Measurements from ENCODE around the gene CYP2E1. TPM values are rescaled to one million over a fixed set of nuclear protein-coding genes. Genes with fewer than 3 reads are reported as not detected.
A peak's percentile ranks its signal among the peaks of the same experiment; 100 is the strongest.
"Not testable (repeated sequence)": the region's sequence is repeated elsewhere in the genome, so short reads cannot be mapped to it uniquely, and the experiment has no call there.

CYP2E1 gene
- polyA plus RNA-seq (2013, experiment 1 of 2; ENCODE audit: insufficient read length) = 0.88 TPM
- polyA plus RNA-seq (2013, experiment 2 of 2; ENCODE audit: insufficient read length) = 1.5 TPM

GRCh38 chr10:133526957-133527588 is at the start of gene CYP2E1:
Gene CYP2E1, plus strand, starts transcription at chr10:133527363. Its CDS starts 33 bp downstream, at chr10:133527396.
- DNase-seq = no peak

DNA sequence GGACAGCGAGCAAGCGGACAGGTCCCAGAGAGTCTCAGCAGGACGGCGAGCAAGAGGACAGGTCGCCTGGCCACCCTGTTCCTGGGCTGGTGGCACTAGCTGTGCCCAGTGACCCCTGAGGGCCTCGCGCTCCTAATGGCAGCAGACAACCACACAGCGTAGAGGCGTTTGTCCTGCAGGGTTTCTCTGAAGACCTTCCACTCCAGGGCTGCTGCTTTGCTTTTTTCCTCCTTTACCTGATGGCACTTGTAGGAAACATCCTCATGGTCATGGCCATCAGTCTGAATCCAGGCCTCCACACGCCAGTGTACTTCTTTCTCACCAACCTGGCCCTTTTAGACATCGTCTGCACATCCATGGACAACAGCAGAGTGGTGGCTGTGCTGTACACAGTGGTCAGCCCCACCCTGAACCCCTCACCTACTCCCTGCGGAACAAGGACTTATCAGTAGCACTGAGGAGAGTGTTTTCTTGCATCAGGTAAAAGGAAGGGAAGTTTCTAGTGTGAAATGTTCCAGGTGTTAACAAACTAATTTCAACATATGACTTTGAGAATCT is 46.0 kb upstream of the CYP2E1 start:
- no peak for DNase-seq

DNA sequence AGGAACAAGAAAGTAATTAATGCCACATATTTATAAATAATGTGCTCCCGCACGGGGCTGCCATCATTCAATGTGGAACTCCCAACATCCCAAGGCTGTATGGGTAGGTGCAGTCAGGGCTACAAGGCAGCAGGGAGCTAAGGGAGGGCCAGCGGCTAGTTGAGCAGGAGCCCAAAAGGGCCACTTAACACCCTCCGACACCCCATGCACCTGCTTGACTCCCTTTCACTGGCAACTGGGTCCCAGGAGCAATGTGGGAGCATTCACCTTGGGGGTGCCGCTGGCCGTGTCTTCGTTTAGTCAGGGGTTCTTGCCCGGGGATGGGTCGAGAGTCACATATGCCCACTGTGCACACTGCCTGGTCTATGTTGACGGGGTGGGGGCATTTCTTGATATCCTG is 45.5 kb upstream of the CYP2E1 start:
- DNase-seq = no peak

DNA sequence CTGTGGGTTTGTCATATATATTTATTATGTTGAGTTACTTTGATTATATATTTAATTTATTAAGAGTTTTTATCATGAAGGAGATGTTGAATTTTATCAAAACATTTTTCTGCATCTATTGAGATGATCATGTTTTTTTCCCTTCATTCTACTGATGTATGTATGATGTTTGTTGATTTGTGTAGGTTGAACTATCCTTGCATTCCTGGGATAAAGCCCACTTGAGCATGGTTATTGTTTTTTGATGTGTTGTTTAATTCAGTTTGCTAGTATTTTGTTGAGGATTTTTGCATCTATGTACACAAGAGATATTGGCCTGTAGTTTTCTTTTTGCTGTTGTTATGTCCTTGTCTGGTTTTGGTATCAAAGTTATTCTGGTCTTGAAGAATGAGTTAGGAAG is 42.3 kb upstream of the CYP2E1 start:
- no peak for DNase-seq

GRCh38 chr10:133487085-133487484 is 40.1 kb upstream of the CYP2E1 start:
- DNase-seq = no peak

- no peak for DNase-seq
These were observed 38.8 kb upstream of the CYP2E1 start for GRCh38 chr10:133488354-133488753.

DNA sequence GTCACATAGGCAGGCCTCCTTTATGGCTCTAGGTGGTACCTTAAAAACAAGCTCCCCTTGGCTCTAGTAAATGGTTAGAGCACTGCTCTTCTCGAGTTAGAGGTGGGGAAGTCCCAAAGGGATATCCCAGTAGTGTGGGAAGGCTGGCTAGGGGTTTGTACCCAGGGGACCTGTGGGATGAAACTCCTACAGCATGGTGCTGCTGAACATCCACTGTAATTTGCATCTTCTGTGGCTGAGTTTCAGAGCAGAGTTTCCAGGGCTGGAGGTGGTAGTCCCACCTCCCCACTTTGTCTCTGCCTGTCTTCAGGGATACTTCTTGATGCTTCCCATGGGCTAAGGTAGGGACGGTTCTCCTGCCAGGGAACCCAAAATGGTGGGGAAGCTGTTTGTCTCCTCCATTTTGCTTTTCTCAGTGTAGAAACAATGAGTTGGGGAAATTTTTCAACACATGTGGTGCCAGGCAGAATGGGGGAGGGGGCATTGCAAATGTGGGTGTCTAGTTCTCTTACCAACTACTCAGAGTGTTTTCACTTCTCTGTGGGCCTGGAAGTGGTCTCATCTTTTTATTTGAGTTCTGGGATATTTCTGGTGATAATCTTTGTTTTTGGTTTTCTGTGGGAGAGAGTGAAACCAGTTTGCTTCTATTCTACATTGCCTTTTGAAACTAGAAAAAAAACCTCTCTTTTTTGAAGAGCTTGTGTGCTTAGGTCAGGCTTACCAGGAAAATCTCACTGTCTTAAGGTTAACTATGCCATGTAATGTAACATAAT is 37.2 kb upstream of the CYP2E1 start:
- no peak for DNase-seq

DNA sequence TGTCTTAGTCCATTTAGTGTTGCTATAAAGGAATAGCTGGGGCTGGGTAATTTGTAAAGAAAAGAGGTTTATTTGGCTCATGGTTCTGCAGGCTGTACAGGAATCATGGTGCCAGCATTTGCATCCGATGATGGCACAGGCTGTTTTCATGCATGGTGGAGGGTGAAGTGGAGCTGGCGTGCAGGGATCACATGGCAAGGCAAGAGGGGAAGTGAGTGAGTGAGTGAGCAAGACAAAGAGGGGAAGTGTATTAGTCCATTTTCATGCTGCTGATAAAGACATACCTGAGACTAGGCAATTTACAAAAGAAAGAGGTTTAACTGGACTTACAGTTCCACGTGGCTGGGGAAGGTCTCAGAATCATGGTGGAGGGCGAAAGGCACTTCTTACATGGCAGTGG is 33.6 kb upstream of the CYP2E1 start:
- DNase-seq = not testable (repeated sequence)

DNA sequence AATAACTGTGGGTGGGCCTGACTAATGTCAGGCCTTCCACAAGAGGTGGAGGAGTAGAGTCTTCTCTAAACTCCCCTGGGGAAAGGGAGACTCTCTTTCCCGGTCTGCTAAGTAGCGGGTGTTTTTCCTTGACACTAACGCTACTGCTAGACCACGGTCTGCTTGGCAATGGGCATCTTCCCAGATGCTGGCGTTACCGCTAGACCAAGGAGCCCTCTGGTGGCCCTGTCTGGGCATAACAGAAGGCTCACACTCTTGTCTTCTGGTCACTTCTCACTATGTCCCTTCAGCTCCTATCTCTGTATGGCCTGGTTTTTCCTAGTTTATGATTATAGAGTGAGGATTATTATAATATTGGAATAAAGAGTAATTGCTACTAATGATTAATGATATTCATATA is 29.8 kb upstream of the CYP2E1 start:
- DNase-seq = peak; percentile 6

- not testable (repeated sequence) for DNase-seq
These were observed 28.0 kb upstream of the CYP2E1 start for GRCh38 chr10:133499176-133499575.

GRCh38 chr10:133500897-133501296 is 26.3 kb upstream of the CYP2E1 start:
- DNase-seq = not testable (repeated sequence)

- no peak for DNase-seq
These were observed 17.5 kb upstream of the CYP2E1 start for GRCh38 chr10:133509700-133510099.

- DNase-seq = no peak
These were observed 15.8 kb upstream of the CYP2E1 start for GRCh38 chr10:133511408-133511807.

- DNase-seq = no peak
These were observed 15.1 kb upstream of the CYP2E1 start for GRCh38 chr10:133511907-133512528.

- DNase-seq = no peak
These were observed 11.7 kb upstream of the CYP2E1 start for GRCh38 chr10:133515471-133515870.

- DNase-seq = no peak
These were observed 11.1 kb upstream of the CYP2E1 start for GRCh38 chr10:133516057-133516456.

GRCh38 chr10:133518517-133518916 is 8.6 kb upstream of the CYP2E1 start:
- not testable (repeated sequence) for DNase-seq

DNA sequence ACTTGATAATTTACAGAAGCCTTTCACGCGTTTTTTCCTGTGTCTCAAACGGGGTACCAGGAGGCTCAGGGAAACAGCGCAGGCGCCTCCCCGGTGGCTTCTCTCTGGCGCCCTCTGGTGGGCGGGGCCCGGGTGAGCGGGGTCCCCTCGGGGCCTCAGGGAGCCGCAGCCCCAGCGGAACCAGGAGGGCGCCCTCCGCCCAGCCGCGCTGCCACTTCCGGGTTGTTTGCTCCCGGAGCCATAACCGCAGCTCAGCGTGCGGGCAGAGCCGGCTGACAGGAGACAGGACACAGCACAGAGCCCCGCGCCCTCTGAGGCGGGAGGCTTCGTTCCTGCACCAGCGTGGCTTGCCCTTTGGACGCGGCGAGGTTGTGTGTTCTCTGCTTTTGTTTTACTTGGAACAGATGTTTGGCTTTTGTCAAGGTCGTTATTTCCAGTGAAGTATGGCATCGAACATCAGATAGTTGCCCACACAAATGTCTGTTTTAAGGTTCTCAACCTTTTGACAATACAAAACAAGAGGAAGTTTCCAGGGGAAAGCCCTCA is 6.9 kb upstream of the CYP2E1 start:
- DNase-seq = peak; percentile 66

DNA sequence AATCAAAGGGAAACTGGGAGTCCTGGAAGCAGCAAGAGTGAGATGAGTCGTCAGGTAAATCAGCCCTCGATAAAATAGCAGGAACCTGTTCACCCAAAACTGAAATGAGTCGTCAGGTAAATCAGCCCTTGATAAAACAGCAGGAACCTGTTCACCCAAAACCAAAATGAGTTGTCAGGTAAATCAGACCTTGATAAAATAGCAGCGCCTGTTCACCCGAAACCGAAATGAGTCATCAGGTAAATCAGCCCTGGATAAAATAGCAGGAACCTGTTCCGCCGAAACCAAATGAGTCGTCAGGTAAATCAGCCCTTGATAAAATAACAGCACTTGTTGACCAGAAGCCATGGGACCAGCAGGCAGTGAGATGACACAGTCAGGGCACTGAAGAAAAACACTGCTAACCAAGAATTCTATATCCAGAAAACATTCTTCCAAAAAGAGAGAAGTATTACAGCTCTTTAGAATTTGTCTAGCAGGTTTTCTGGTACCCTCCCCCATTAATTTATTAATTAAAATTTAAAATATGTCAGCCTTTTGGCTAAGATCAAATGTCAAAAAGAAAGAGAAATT is 3.4 kb upstream of the CYP2E1 start:
- no peak for DNase-seq

GRCh38 chr10:133525444-133525843 is 1.7 kb upstream of the CYP2E1 start:
- no peak for DNase-seq

DNA sequence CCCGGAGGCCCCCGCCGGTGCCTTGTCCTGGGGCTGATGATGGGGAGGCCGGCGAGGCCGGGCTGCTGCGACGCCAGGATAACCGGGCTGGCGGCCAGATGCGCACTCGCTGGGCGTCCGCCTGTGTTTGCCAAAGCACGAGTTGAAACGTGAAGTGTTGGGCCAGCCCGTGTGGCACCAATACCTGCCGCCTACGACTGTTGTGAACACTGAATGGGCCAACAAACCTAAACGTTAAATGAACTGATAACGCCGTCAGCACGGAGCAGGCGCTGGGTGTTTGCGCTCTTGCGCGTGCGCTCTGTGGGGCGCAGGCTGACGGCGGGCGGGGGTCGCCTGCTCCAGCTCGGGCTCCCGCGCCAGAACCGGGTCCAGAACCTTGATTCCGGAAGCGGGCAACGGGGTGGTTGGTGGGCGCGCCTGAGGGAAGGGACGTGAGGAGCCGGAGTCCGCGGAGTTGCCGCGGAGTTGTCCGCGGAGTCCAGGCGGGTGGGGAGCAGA is 658 bp downstream of the CYP2E1 start:
- no peak for DNase-seq

DNA sequence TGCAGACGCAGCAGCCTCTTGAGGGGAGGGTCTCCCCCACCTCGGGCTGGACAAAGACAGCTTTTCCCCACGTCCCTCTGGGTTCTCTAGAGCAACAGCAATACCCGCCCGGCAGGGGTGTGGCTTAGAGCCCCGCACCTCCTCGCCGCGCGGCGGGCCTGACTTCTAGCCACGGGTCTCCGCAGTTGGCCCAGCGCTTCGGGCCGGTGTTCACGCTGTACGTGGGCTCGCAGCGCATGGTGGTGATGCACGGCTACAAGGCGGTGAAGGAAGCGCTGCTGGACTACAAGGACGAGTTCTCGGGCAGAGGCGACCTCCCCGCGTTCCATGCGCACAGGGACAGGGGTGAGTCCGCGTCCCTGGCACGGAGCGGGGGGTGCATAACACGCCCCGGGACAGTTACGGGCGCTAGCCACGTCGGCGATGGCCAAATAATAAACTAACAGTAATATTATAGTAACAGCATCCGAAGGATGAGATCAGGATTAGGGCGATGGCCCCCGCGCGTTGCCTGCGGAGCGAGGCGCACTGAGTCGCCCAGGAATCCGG is 1.2 kb downstream of the CYP2E1 start:
- DNase-seq = no peak

Data from fibroblast of skin of scalp (primary cell).